VCaP (cell line): ENCODE results near the gene PURA.

Source experiments
- H3K27ac ChIP-seq: fragments of 450-650 bp; 2 replicates; pipeline ENCODE4 v1.5.1; 2017
- TF ChIP-seq, protein P1 (sequence below): fragments of 450-650 bp; conservative IDR thresholded peaks from 2 replicates; pipeline ENCODE4 v1.5.1; 2017; ENCODE audit warnings: mild to moderate bottlenecking, moderate library complexity

The PURA gene

GRCh38 chr5:140165923-140166270 lies 52.0 kb downstream of the PURA start:
- no peak overlapping the region; the same call in 1 of the 2 replicates for H3K27ac ChIP-seq
- TF ChIP-seq, protein P1, sequence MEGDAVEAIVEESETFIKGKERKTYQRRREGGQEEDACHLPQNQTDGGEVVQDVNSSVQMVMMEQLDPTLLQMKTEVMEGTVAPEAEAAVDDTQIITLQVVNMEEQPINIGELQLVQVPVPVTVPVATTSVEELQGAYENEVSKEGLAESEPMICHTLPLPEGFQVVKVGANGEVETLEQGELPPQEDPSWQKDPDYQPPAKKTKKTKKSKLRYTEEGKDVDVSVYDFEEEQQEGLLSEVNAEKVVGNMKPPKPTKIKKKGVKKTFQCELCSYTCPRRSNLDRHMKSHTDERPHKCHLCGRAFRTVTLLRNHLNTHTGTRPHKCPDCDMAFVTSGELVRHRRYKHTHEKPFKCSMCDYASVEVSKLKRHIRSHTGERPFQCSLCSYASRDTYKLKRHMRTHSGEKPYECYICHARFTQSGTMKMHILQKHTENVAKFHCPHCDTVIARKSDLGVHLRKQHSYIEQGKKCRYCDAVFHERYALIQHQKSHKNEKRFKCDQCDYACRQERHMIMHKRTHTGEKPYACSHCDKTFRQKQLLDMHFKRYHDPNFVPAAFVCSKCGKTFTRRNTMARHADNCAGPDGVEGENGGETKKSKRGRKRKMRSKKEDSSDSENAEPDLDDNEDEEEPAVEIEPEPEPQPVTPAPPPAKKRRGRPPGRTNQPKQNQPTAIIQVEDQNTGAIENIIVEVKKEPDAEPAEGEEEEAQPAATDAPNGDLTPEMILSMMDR, result no peak

- no peak overlapping the region for H3K27ac ChIP-seq
- TF ChIP-seq, protein P1, result no peak
These were observed 53.0 kb downstream of the PURA start for GRCh38 chr5:140166911-140167310.

GRCh38 chr5:140168371-140168770 lies 54.5 kb downstream of the PURA start:
- TF ChIP-seq, protein P1, result no peak
- H3K27ac ChIP-seq, result no peak overlapping the region

- TF ChIP-seq, protein P1, result peak; percentile 14; the same call in 1 of the 2 replicates
- no peak overlapping the region for H3K27ac ChIP-seq
These were observed 55.5 kb downstream of the PURA start for GRCh38 chr5:140169410-140169809.

DNA sequence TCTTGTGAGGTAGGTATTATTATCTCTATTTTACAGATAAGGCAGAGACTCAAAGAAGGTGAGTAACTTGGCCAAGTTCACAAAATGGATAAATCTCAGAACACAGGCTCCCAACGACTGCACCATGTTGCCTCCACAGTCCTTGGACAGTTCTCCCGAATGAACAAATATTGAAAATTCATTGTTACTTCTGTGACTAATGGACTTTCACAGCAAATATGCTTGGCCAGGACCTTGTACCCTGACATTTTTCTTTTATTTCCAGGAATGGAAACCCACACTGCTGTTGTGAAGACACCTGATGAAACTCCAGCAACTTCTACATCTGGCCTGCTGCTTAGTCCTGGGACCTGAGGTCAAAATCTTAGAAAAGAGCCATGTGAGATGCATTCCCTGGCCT lies 58.6 kb downstream of the PURA start:
- H3K27ac ChIP-seq, result no peak overlapping the region
- TF ChIP-seq, protein P1, result no peak

GRCh38 chr5:140174014-140174413 lies 60.1 kb downstream of the PURA start:
- H3K27ac ChIP-seq, result peak overlapping the region; percentile 86
- TF ChIP-seq, protein P1, result no peak

GRCh38 chr5:140174465-140175366 lies 60.8 kb downstream of the PURA start, which contains the start of gene CYSTM1:
Gene CYSTM1 (plus strand): TSS chr5:140175188. CDS start chr5:140194466, 19,278 bp downstream.
- TF ChIP-seq, protein P1, result no peak
- H3K27ac ChIP-seq, result peak within 1 kb of the TSS; percentile 86
